Right lobe of liver (tissue), 4 donors: Measurements from ENCODE around the gene KLB.

Experiments
- POLR2A ChIP-seq: fragments of 450-650 bp; IDR thresholded peaks from one replicate; pipeline ENCODE4 v1.6.1; 2017; ENCODE audit warnings: antibody characterized with exemption, mild to moderate bottlenecking
- TF ChIP-seq, protein P1 (sequence below), 4 donors: fragments of 200-600 bp in 3 of 4; fragments of 450-650 bp in 1 of 4; IDR thresholded peaks; one replicate each; pipeline versions ENCODE4 v1.5.1 to v1.8.0; 2016 to 2022; ENCODE audit warnings: antibody characterized with exemption in 4 of 4, mild to moderate bottlenecking in 2 of 4
- donor health status: DM: no; HTN: no; CAD: no.
- donor health status: DM: no; HTN: no; CAD: no.
- donor health status: DM: no; HTN: yes; CAD: no.

DNA sequence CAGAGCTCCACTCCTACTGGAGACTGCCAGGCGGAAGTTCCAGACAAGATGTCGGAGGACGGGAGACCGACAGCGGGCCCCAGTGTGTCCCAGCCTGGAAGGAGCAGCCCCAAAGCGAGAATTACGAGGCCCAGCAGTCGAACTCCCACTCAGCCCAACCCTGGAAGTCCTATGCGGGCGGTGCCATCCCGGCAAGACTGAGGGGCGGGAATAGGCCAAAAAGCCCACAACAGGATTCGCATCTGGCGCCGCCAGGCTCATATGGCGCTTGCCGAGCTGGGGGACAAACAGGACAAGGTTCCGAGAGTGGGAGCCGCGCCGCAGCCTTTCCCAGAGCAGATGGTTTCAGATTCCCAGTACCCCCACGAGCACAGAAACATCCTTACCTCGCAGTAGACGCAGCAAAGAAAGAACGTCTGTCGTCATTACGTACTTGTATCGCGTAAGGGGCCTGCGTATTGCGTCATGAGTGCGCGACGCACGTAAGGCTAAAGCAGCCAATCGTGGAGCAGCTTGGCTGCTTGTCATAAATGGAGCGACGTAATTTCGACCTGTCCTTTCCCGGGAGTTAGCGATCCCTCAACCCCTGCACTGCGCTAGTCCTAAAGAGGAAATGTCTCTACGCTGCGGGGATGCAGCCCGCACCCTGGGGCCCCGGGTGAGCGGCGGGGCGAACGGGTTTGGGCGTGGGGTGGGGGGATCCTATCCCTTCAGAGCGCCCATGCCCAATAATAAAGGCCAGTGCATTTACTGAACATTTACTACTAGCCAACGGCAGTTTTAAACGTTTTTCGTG lies 52.0 kb downstream of the KLB start, which contains the start of the genes LIAS and RPL9:
- peak; percentile 90 for TF ChIP-seq POLR2A
- TF ChIP-seq, protein P1, sequence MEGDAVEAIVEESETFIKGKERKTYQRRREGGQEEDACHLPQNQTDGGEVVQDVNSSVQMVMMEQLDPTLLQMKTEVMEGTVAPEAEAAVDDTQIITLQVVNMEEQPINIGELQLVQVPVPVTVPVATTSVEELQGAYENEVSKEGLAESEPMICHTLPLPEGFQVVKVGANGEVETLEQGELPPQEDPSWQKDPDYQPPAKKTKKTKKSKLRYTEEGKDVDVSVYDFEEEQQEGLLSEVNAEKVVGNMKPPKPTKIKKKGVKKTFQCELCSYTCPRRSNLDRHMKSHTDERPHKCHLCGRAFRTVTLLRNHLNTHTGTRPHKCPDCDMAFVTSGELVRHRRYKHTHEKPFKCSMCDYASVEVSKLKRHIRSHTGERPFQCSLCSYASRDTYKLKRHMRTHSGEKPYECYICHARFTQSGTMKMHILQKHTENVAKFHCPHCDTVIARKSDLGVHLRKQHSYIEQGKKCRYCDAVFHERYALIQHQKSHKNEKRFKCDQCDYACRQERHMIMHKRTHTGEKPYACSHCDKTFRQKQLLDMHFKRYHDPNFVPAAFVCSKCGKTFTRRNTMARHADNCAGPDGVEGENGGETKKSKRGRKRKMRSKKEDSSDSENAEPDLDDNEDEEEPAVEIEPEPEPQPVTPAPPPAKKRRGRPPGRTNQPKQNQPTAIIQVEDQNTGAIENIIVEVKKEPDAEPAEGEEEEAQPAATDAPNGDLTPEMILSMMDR (IDR thresholded peaks at IDR 0.05) = no peak
